Measurements from ENCODE around the gene MSI1.

The MSI1 gene

GRCh38 chr12:120321382-120322202 is 47.4 kb downstream of the MSI1 start:
- DNase-seq, result no peak

- peak; percentile 100 for DNase-seq
Observed at GRCh38 chr12:120317224-120318105, 51.5 kb downstream of the MSI1 start.

DNA sequence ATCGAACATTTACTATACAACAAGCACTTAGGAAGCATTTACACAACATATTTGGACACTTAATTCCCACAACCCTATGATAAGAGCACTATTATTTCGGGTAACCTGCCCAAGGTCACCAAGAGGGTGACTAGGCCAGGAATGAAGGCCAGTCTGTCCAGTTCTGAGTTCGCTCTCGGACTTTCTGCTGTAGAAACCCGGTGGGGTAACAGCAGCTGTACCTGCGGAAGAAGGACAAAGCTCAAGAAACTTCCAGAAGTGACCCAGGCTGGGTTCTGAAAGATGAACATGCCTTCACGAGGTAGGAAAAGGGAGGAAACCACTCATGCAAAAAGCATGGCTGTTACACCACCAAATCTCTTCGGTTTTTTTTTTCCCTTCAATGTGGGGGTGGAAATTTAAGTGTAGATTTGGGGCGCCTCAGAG is 52.2 kb downstream of the MSI1 start:
- no peak for DNase-seq

DNA sequence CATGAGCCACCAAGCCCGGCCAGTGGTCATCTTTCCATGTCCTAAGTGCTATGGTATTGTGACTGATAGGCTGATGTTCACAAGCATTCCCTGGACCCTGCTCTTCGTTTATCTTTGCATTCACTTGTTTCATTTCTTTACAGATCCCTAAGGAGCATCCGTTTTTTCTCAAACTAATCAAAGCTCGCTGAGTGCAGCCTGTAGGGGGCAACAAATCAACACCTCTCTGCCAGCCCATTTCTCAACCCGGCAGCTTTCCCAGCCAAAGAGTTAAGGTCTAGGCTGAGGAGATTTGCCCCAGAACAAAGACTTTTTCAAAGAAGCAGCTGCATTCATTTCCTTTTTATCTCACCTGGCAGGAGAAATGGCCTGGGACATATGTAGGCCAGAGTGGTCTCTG is 54.7 kb downstream of the MSI1 start:
- DNase-seq, result no peak

GRCh38 chr12:120301962-120302815 is 66.8 kb downstream of the MSI1 start, which contains the start of gene SIRT4:
Gene SIRT4 (plus strand): TSS chr12:120302321. CDS start chr12:120303562, 1,241 bp downstream.
- DNase-seq, result peak; percentile 88

GRCh38 chr12:120292661-120293531 is 76.1 kb downstream of the MSI1 start, which contains the start of gene RNU4-1:
Gene RNU4-1 (minus strand): TSS chr12:120293237.
- peak; percentile 63 for DNase-seq

DNA sequence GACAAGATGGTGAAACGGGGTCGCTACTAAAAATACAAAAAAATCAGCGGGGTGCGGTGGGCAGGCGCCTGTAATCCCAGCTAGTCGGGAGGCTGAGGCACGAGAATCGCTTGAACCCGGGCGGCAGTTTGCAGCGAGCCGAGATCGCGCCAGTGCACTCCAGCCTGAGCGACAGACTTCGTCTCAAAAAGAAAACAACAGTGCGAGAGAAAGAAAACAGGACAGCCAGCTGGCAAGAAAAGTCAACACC is 76.6 kb downstream of the MSI1 start:
- DNase-seq, result no peak

All from T-helper 9 cell (primary cell).